ENCODE results near the gene VMP1. TPM values are rescaled to one million over a fixed set of nuclear protein-coding genes. Genes with fewer than 3 reads are reported as not detected.

Gene VMP1
- total RNA-seq, 1 donor from 2014 or later = 62.6 TPM

GRCh38 chr17:59719526-59719925 lies 12.1 kb downstream of the VMP1 start:
- Mint-ChIP-seq H3K4me3 (peak overlapping the region; percentile 1), H3K27ac (ENCODE audit: unreplicated experiment) (peak overlapping the region; percentile 21), H3K36me3 (ENCODE audit: low read depth) (no peaks in the 10 kb centered on the region), H3K9me3 (no peaks in the 10 kb centered on the region), H3K4me1 (peaks cover 15% of the 10 kb centered on the region), H3K27me3 (ENCODE audit: low read depth) (no peaks in the 10 kb centered on the region)
- TF ChIP-seq CTCF (conservative IDR thresholded peaks at IDR 0.05) = no peak
- no peak for DNase-seq (ENCODE audit: low read depth, low spot score)

GRCh38 chr17:59722623-59723022 lies 15.2 kb downstream of the VMP1 start:
- Mint-ChIP-seq H3K4me1 (peaks cover 15% of the 10 kb centered on the region), H3K27me3 (ENCODE audit: low read depth) (no peaks in the 10 kb centered on the region), H3K4me3 (no peak overlapping the region), H3K9me3 (no peaks in the 10 kb centered on the region), H3K27ac (ENCODE audit: unreplicated experiment) (no peak overlapping the region), H3K36me3 (ENCODE audit: low read depth) (no peaks in the 10 kb centered on the region)
- DNase-seq (ENCODE audit: low read depth, low spot score) = no peak
- no peak for TF ChIP-seq CTCF (conservative IDR thresholded peaks at IDR 0.05)

DNA sequence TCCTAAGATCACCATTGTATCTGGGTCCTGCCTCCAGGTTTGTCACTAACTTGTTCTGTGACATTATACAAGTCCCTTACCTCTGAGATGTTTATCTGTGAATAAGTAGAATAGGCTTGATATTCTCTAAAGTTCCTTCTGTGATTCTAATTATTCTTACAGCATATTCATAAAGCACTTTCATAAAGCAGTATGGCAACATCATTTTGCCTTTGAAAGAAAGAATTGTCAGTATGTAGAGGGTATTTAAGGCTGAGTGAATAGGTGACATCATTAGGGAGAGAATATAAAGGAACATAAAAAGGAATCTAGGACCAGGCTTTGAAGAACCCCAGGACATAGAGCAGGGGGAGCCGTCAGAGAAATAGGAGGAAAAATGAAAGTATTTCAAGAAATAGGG lies 15.6 kb downstream of the VMP1 start:
- Mint-ChIP-seq H3K4me1 (peaks cover 15% of the 10 kb centered on the region), H3K4me3 (no peak overlapping the region), H3K27ac (ENCODE audit: unreplicated experiment) (no peak overlapping the region), H3K9me3 (no peaks in the 10 kb centered on the region), H3K36me3 (ENCODE audit: low read depth) (no peaks in the 10 kb centered on the region), H3K27me3 (ENCODE audit: low read depth) (no peaks in the 10 kb centered on the region)
- TF ChIP-seq CTCF (conservative IDR thresholded peaks at IDR 0.05) = no peak
- DNase-seq (ENCODE audit: low read depth, low spot score) = no peak

DNA sequence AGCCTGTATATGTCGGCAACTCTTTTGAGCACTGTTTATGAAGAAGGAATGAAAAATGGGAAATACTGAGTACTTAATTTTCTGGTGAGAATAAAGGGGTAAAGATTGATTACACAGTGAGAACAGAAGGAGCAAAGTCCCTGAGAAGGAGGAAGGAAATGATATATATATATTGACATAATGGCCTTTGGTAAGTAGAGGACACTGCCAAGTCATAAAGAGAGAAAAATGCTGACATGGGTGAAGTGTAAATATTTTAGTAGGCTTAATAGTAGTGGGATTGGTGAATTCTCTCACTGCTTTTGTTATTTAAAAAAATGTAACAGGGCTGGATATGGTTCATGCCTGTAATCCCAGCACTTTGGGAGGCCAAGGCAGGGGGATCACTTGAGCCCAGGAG lies 16.2 kb downstream of the VMP1 start:
- Mint-ChIP-seq H3K9me3 (no peaks in the 10 kb centered on the region), H3K27me3 (ENCODE audit: low read depth) (no peaks in the 10 kb centered on the region), H3K4me3 (no peak overlapping the region), H3K36me3 (ENCODE audit: low read depth) (no peaks in the 10 kb centered on the region), H3K4me1 (peaks cover 15% of the 10 kb centered on the region), H3K27ac (ENCODE audit: unreplicated experiment) (no peak overlapping the region)
- no peak for DNase-seq (ENCODE audit: low read depth, low spot score)
- TF ChIP-seq CTCF (conservative IDR thresholded peaks at IDR 0.05) = no peak

- DNase-seq (ENCODE audit: low read depth, low spot score) = no peak
- Mint-ChIP-seq H3K36me3 (ENCODE audit: low read depth) (no peaks in the 10 kb centered on the region), H3K4me3 (no peak overlapping the region), H3K9me3 (no peaks in the 10 kb centered on the region), H3K4me1 (no peaks in the 10 kb centered on the region), H3K27ac (ENCODE audit: unreplicated experiment) (no peak overlapping the region), H3K27me3 (ENCODE audit: low read depth) (no peaks in the 10 kb centered on the region)
- no peak for TF ChIP-seq CTCF (conservative IDR thresholded peaks at IDR 0.05)
Observed at GRCh38 chr17:59725691-59726090, 18.2 kb downstream of the VMP1 start.

Measured in neural crest cell (in vitro differentiated cells).